Activated CD4-positive, alpha-beta memory T cell treated with anti-CD3 and anti-CD28 coated beads for 36 hours (primary cell): ENCODE data around the gene SDK1. TPM values are rescaled to one million over a fixed set of nuclear protein-coding genes. Genes with fewer than 3 reads are reported as not detected.

Experiments
- CTCF ChIA-PET: fragments of 350-600 bp; sonication (Branson Sonifier 250); formaldehyde crosslinking; loops from one replicate; lab custom pipeline; 2021; ENCODE audit warnings: antibody characterized with exemption, inconsistent platforms; lab: Charles Lee
- POLR2A ChIA-PET: fragments of 350-600 bp; sonication (Branson Sonifier 250); formaldehyde crosslinking; loops from one replicate; lab custom pipeline; 2021; ENCODE audit warnings: antibody characterized with exemption; lab: Charles Lee
- DNase-seq: peaks from one replicate; pipeline ENCODE4 v3.0.0-alpha.2; 2020
- H3K27ac Mint-ChIP-seq: one replicate; pipeline ENCODE4 v1.8.0; 2021; ENCODE audit warnings: mixed read lengths
- H3K27me3 Mint-ChIP-seq: one replicate; pipeline ENCODE4 v1.8.0; 2021; ENCODE audit warnings: mixed read lengths
- H3K36me3 Mint-ChIP-seq: one replicate; pipeline ENCODE4 v1.8.0; 2021; ENCODE audit warnings: mixed read lengths
- H3K4me1 Mint-ChIP-seq: one replicate; pipeline ENCODE4 v1.8.0; 2021; ENCODE audit warnings: low read depth, mixed read lengths
- H3K4me3 Mint-ChIP-seq: one replicate; pipeline ENCODE4 v1.8.0; 2021; ENCODE audit warnings: mild to moderate bottlenecking, mixed read lengths
- H3K9me3 Mint-ChIP-seq: one replicate; pipeline ENCODE4 v1.8.0; 2021; ENCODE audit warnings: mixed read lengths
- intact Hi-C: fragments of 100-400 bp; cut with micrococcal nuclease; formaldehyde crosslinking; loops from one replicate; pipeline ENCODE4 v1.15.1; 2023
- total RNA-seq, 2 experiments: library from RNA; stranded (reverse); gene quantifications; one replicate each; pipeline ENCODE4 v1.2.3, GENCODE V29; 2021

SDK1 gene
- total RNA-seq, 2 experiments from 2014 or later = 0.14 to 0.24 TPM

GRCh38 chr7:4015996-4016395 is 714.9 kb downstream of the SDK1 start:
- H3K4me1 Mint-ChIP-seq = no peaks in the 10 kb centered on the region
- peaks cover 10% of the 10 kb centered on the region for H3K9me3 Mint-ChIP-seq
- no peak for DNase-seq
- intact Hi-C loops = no loop called here
- peaks cover 2% of the 10 kb centered on the region for H3K36me3 Mint-ChIP-seq
- H3K27me3 Mint-ChIP-seq = peaks cover 12% of the 10 kb centered on the region
- CTCF ChIA-PET = no interaction called here
- no peak overlapping the region for H3K27ac Mint-ChIP-seq
- POLR2A ChIA-PET = no interaction called here
- H3K4me3 Mint-ChIP-seq = no peak overlapping the region

- H3K27ac Mint-ChIP-seq = no peak overlapping the region
- intact Hi-C loops = no loop called here
- no peak overlapping the region for H3K4me3 Mint-ChIP-seq
- no peak for DNase-seq
- H3K9me3 Mint-ChIP-seq = peaks cover 12% of the 10 kb centered on the region
- ChIA-PET POLR2A (no interaction called here), CTCF (no interaction called here)
- peaks cover 2% of the 10 kb centered on the region for H3K36me3 Mint-ChIP-seq
- H3K4me1 Mint-ChIP-seq = no peaks in the 10 kb centered on the region
- peaks cover 11% of the 10 kb centered on the region for H3K27me3 Mint-ChIP-seq
These were observed 716.0 kb downstream of the SDK1 start for GRCh38 chr7:4017081-4017480.

- Mint-ChIP-seq H3K4me1 (no peaks in the 10 kb centered on the region), H3K36me3 (peaks cover 2% of the 10 kb centered on the region), H3K4me3 (no peak overlapping the region), H3K27ac (no peak overlapping the region), H3K9me3 (peaks cover 12% of the 10 kb centered on the region), H3K27me3 (peaks cover 9% of the 10 kb centered on the region)
- intact Hi-C loops = no loop called here
- POLR2A ChIA-PET = no interaction called here
- CTCF ChIA-PET = no interaction called here
- DNase-seq = no peak
These were observed 716.7 kb downstream of the SDK1 start for GRCh38 chr7:4017785-4018184.

GRCh38 chr7:4018601-4019316 is 717.7 kb downstream of the SDK1 start:
- no peak overlapping the region for H3K4me3 Mint-ChIP-seq
- intact Hi-C loops = no loop called here

GRCh38 chr7:4020086-4020485 is 719.0 kb downstream of the SDK1 start:
- peaks cover 4% of the 10 kb centered on the region for H3K27me3 Mint-ChIP-seq
- POLR2A ChIA-PET = no interaction called here
- H3K36me3 Mint-ChIP-seq = peaks cover 2% of the 10 kb centered on the region
- no peak overlapping the region for H3K27ac Mint-ChIP-seq
- CTCF ChIA-PET = no interaction called here
- H3K9me3 Mint-ChIP-seq = peaks cover 12% of the 10 kb centered on the region
- intact Hi-C loops = no loop called here
- H3K4me1 Mint-ChIP-seq = no peaks in the 10 kb centered on the region
- H3K4me3 Mint-ChIP-seq = no peak overlapping the region
- DNase-seq = no peak

More at GRCh38 chr7:4018601-4019316, 717.7 kb downstream of the SDK1 start:
- H3K27ac Mint-ChIP-seq = no peak overlapping the region
- H3K4me1 Mint-ChIP-seq = no peaks in the 10 kb centered on the region
- CTCF ChIA-PET = no interaction called here
- DNase-seq = no peak
- H3K9me3 Mint-ChIP-seq = peaks cover 12% of the 10 kb centered on the region
- H3K27me3 Mint-ChIP-seq = peaks cover 9% of the 10 kb centered on the region
- POLR2A ChIA-PET = no interaction called here
- H3K36me3 Mint-ChIP-seq = peaks cover 2% of the 10 kb centered on the region

- H3K36me3 Mint-ChIP-seq = peaks cover 2% of the 10 kb centered on the region
- POLR2A ChIA-PET = no interaction called here
- no peak overlapping the region for H3K27ac Mint-ChIP-seq
- intact Hi-C loops = no loop called here
- CTCF ChIA-PET = no interaction called here
- no peak overlapping the region for H3K4me3 Mint-ChIP-seq
- no peak for DNase-seq
- H3K4me1 Mint-ChIP-seq = no peaks in the 10 kb centered on the region
- peaks cover 12% of the 10 kb centered on the region for H3K9me3 Mint-ChIP-seq
- peaks cover 4% of the 10 kb centered on the region for H3K27me3 Mint-ChIP-seq
These were observed 720.4 kb downstream of the SDK1 start for GRCh38 chr7:4021413-4021812.

- H3K27ac Mint-ChIP-seq = no peak overlapping the region
- H3K36me3 Mint-ChIP-seq = peaks cover 2% of the 10 kb centered on the region
- intact Hi-C loops = no loop called here
- ChIA-PET POLR2A (no interaction called here), CTCF (no interaction called here)
- peaks cover 4% of the 10 kb centered on the region for H3K27me3 Mint-ChIP-seq
- no peak overlapping the region for H3K4me3 Mint-ChIP-seq
- no peak for DNase-seq
- H3K9me3 Mint-ChIP-seq = peaks cover 12% of the 10 kb centered on the region
- H3K4me1 Mint-ChIP-seq = no peaks in the 10 kb centered on the region
These were observed 721.2 kb downstream of the SDK1 start for GRCh38 chr7:4022265-4022664.

GRCh38 chr7:4023502-4023901 is 722.5 kb downstream of the SDK1 start:
- Mint-ChIP-seq H3K9me3 (peaks cover 11% of the 10 kb centered on the region), H3K36me3 (peaks cover 2% of the 10 kb centered on the region), H3K4me3 (no peak overlapping the region), H3K27me3 (peaks cover 4% of the 10 kb centered on the region), H3K4me1 (no peaks in the 10 kb centered on the region), H3K27ac (no peak overlapping the region)
- DNase-seq = no peak
- intact Hi-C loops = no loop called here
- CTCF ChIA-PET = no interaction called here
- POLR2A ChIA-PET = no interaction called here

- POLR2A ChIA-PET = no interaction called here
- Mint-ChIP-seq H3K27ac (no peak overlapping the region), H3K9me3 (peaks cover 5% of the 10 kb centered on the region), H3K4me1 (no peaks in the 10 kb centered on the region), H3K36me3 (peaks cover 2% of the 10 kb centered on the region), H3K4me3 (no peak overlapping the region), H3K27me3 (peaks cover 4% of the 10 kb centered on the region)
- no peak for DNase-seq
- intact Hi-C loops = no loop called here
- CTCF ChIA-PET = no interaction called here
These were observed 723.1 kb downstream of the SDK1 start for GRCh38 chr7:4024133-4024532.

GRCh38 chr7:4024806-4025205 is 723.8 kb downstream of the SDK1 start:
- Mint-ChIP-seq H3K27me3 (peaks cover 6% of the 10 kb centered on the region), H3K27ac (no peak overlapping the region), H3K4me1 (no peaks in the 10 kb centered on the region), H3K4me3 (no peak overlapping the region), H3K9me3 (peaks cover 2% of the 10 kb centered on the region), H3K36me3 (no peaks in the 10 kb centered on the region)
- CTCF ChIA-PET = no interaction called here
- no peak for DNase-seq
- POLR2A ChIA-PET = no interaction called here
- intact Hi-C loops = no loop called here

- DNase-seq = no peak
- Mint-ChIP-seq H3K27me3 (peaks cover 6% of the 10 kb centered on the region), H3K4me3 (no peak overlapping the region), H3K27ac (no peak overlapping the region), H3K36me3 (no peaks in the 10 kb centered on the region), H3K4me1 (no peaks in the 10 kb centered on the region), H3K9me3 (peaks cover 2% of the 10 kb centered on the region)
- ChIA-PET CTCF (no interaction called here), POLR2A (no interaction called here)
- intact Hi-C loops = no loop called here
These were observed 724.2 kb downstream of the SDK1 start for GRCh38 chr7:4025210-4025609.

- Mint-ChIP-seq H3K36me3 (no peaks in the 10 kb centered on the region), H3K4me1 (no peaks in the 10 kb centered on the region), H3K27ac (no peak overlapping the region), H3K27me3 (peaks cover 5% of the 10 kb centered on the region), H3K9me3 (peaks cover 2% of the 10 kb centered on the region), H3K4me3 (no peak overlapping the region)
- intact Hi-C loops = no loop called here
- POLR2A ChIA-PET = no interaction called here
- no peak for DNase-seq
- CTCF ChIA-PET = no interaction called here
These were observed 724.9 kb downstream of the SDK1 start for GRCh38 chr7:4025694-4026615.
